ENCODE results near the gene SNX9.

Gene SNX9

DNA sequence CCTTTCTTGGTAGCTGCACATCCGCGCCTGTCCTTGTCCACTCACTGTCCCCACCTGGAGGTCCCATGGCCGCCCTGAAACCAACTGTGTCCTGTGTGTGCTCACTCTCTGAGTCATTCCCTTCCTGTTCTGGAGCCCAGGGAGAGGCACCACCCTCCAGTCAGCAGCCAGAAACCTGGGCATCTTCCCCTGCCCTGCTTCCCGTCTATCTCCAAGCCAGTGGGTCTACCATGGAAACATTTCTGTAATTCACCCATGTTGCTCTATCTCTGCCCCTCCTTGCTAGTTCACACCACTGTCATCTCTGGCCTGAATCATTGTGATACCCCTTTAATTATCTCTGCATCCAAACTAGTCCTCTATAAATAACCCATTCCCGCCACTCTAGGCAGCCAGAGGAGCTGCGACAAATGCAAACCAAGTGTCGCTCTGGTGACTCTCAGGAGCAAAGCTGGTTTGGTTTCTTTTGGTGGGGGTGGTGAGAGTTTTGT, 129.9 kb downstream of the SNX9 start:
- H3K36me3 ChIP-seq (ENCODE audit: control insufficient read depth in 2 of 2, insufficient read depth in 1 of 2, low read length in 2 of 2), result peaks cover 0 to 1% of the 10 kb centered on the region in 2 experiments; a peak in 1 of 3 replicates
- no peak overlapping the region for H3K27ac ChIP-seq (ENCODE audit: extremely low read depth, low read depth, low read length)
- no peak overlapping the region for H3K4me3 ChIP-seq (ENCODE audit: low read depth, low read length)
- no peaks in the 10 kb centered on the region for H3K4me1 ChIP-seq (ENCODE audit: control insufficient read depth, insufficient read depth, low read length)
- TF ChIP-seq ZNF623 (tag by site-specific recombination; IDR thresholded peaks at IDR 0.05) (no peak), REPIN1 (tag by site-specific recombination; IDR thresholded peaks at IDR 0.05; ENCODE audit: low read depth) (no peak), ZNF23 (tag by site-specific recombination; IDR thresholded peaks at IDR 0.05; ENCODE audit: borderline replicate concordance) (no peak), ZNF394 (tag by site-specific recombination; IDR thresholded peaks at IDR 0.05; ENCODE audit: borderline replicate concordance) (no peak), ZNF302 (tag by site-specific recombination; IDR thresholded peaks at IDR 0.05; ENCODE audit: low read depth) (no peak), YY1 (tag by site-specific recombination; IDR thresholded peaks at IDR 0.05) (no peak), ZNF837 (tag by site-specific recombination; IDR thresholded peaks at IDR 0.05) (no peak), ZNF184 (tag by site-specific recombination; IDR thresholded peaks at IDR 0.05) (no peak), IKZF3 (tag by site-specific recombination; IDR thresholded peaks at IDR 0.05) (no peak), ZXDB (tag by site-specific recombination; IDR thresholded peaks at IDR 0.05) (no peak), ZNF157 (tag by site-specific recombination; IDR thresholded peaks at IDR 0.05) (no peak), GLIS2 (tag by site-specific recombination; IDR thresholded peaks at IDR 0.05) (no peak), RBAK (tag by site-specific recombination; IDR thresholded peaks at IDR 0.05) (no peak)
- TF ChIP-seq, protein P1, sequence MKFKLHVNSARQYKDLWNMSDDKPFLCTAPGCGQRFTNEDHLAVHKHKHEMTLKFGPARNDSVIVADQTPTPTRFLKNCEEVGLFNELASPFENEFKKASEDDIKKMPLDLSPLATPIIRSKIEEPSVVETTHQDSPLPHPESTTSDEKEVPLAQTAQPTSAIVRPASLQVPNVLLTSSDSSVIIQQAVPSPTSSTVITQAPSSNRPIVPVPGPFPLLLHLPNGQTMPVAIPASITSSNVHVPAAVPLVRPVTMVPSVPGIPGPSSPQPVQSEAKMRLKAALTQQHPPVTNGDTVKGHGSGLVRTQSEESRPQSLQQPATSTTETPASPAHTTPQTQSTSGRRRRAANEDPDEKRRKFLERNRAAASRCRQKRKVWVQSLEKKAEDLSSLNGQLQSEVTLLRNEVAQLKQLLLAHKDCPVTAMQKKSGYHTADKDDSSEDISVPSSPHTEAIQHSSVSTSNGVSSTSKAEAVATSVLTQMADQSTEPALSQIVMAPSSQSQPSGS (tag by site-specific recombination; IDR thresholded peaks at IDR 0.05; ENCODE audit: low read depth), result no peak
- TF ChIP-seq, protein P2, sequence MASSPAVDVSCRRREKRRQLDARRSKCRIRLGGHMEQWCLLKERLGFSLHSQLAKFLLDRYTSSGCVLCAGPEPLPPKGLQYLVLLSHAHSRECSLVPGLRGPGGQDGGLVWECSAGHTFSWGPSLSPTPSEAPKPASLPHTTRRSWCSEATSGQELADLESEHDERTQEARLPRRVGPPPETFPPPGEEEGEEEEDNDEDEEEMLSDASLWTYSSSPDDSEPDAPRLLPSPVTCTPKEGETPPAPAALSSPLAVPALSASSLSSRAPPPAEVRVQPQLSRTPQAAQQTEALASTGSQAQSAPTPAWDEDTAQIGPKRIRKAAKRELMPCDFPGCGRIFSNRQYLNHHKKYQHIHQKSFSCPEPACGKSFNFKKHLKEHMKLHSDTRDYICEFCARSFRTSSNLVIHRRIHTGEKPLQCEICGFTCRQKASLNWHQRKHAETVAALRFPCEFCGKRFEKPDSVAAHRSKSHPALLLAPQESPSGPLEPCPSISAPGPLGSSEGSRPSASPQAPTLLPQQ (tag by site-specific recombination; IDR thresholded peaks at IDR 0.05), result no peak
- TF ChIP-seq, protein P3, sequence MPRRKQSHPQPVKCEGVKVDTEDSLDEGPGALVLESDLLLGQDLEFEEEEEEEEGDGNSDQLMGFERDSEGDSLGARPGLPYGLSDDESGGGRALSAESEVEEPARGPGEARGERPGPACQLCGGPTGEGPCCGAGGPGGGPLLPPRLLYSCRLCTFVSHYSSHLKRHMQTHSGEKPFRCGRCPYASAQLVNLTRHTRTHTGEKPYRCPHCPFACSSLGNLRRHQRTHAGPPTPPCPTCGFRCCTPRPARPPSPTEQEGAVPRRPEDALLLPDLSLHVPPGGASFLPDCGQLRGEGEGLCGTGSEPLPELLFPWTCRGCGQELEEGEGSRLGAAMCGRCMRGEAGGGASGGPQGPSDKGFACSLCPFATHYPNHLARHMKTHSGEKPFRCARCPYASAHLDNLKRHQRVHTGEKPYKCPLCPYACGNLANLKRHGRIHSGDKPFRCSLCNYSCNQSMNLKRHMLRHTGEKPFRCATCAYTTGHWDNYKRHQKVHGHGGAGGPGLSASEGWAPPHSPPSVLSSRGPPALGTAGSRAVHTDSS (tag by site-specific recombination; IDR thresholded peaks at IDR 0.05), result no peak
- TF ChIP-seq, protein P4, sequence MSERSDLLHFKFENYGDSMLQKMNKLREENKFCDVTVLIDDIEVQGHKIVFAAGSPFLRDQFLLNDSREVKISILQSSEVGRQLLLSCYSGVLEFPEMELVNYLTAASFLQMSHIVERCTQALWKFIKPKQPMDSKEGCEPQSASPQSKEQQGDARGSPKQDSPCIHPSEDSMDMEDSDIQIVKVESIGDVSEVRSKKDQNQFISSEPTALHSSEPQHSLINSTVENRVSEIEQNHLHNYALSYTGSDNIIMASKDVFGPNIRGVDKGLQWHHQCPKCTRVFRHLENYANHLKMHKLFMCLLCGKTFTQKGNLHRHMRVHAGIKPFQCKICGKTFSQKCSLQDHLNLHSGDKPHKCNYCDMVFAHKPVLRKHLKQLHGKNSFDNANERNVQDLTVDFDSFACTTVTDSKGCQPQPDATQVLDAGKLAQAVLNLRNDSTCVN (tag by site-specific recombination; optimal IDR thresholded peaks at IDR 0.05), result no peak
- POLR2A ChIA-PET, result interaction anchor here (1.6 kb wide), 1 partner anchor 42 kb away, joined by 3 read pairs; no protein-coding TSS in a partner anchor
- CTCF ChIA-PET, result interaction anchor here (1.3 to 1.7 kb wide), 2 partner anchors 73 to 120 kb away, joined by 6 to 7 read pairs; no protein-coding TSS in a partner anchor
- H3K9me3 ChIP-seq (ENCODE audit: control insufficient read depth, insufficient read depth, low read depth, low read length), result no peaks in the 10 kb centered on the region

DNA sequence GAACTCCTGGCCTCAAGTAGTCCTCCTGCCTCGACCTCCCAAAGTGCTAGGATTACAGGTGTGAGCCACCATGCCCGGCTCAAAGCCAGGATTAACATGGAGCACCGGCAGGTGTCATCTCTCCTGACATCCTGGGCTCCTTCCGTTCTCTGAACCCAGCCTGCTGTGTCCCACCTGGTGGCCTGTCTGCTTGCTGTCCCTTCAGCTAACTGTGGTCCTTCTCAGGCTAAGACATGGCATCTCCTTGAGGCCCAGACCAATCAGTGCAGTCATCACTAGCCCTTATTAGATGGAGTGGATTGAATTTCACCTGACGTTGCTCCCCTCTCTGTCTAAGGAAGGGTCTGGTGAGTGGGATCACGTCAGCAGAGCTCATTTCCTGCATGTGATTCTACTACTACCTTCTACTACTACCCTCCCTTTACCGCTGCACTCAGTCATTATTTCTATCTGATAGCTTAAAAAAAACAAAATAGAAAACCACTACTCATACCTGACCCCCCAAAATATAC, 130.6 kb downstream of the SNX9 start:
- TF ChIP-seq SETDB1 (IDR thresholded peaks at IDR 0.05; ENCODE audit: insufficient read length, low read length), result peak; percentile 30
- TF ChIP-seq, protein P5, sequence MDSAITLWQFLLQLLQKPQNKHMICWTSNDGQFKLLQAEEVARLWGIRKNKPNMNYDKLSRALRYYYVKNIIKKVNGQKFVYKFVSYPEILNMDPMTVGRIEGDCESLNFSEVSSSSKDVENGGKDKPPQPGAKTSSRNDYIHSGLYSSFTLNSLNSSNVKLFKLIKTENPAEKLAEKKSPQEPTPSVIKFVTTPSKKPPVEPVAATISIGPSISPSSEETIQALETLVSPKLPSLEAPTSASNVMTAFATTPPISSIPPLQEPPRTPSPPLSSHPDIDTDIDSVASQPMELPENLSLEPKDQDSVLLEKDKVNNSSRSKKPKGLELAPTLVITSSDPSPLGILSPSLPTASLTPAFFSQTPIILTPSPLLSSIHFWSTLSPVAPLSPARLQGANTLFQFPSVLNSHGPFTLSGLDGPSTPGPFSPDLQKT (IDR thresholded peaks at IDR 0.05; ENCODE audit: borderline replicate concordance, low read depth, low read length), result no peak
- CTCF ChIA-PET, result interaction anchor here (0.6 to 1.7 kb wide), 3 partner anchors 73 to 119 kb away, joined by 3 to 7 read pairs (median 6); no protein-coding TSS in a partner anchor
- H3K4me3 ChIP-seq (ENCODE audit: low read depth, low read length), result no peak overlapping the region
- H3K4me1 ChIP-seq (ENCODE audit: control insufficient read depth, insufficient read depth, low read length), result no peaks in the 10 kb centered on the region
- H3K27ac ChIP-seq (ENCODE audit: extremely low read depth, low read depth, low read length), result no peak overlapping the region
- no peaks in the 10 kb centered on the region for H3K9me3 ChIP-seq (ENCODE audit: control insufficient read depth, insufficient read depth, low read depth, low read length)
- H3K36me3 ChIP-seq (ENCODE audit: control insufficient read depth in 2 of 2, insufficient read depth in 1 of 2, low read length in 2 of 2), result no peaks in the 10 kb centered on the region
- POLR2A ChIA-PET, result interaction anchor here (0.6 to 1.6 kb wide), 4 partner anchors 36 to 198 kb away, joined by 3 to 4 read pairs (median 3); no protein-coding TSS in a partner anchor

Data from HEK293 (cell line).